HEK293T (cell line): ENCODE measurements around the gene TSHR.

Source experiments
- ARNT ChIP-seq: fragments of 450-650 bp; IDR thresholded peaks from 2 replicates; pipeline ENCODE4 v1.6.1; 2017; ENCODE audit warnings: mild to moderate bottlenecking
- BHLHE40 ChIP-seq: fragments of 450-650 bp; IDR thresholded peaks from 2 replicates; pipeline ENCODE4 v1.6.1; 2016; ENCODE audit warnings: mild to moderate bottlenecking, moderate library complexity, borderline replicate concordance
- FOXA1 ChIP-seq: fragments of 450-650 bp; IDR thresholded peaks from 2 replicates; pipeline ENCODE4 v1.6.1; 2016; ENCODE audit warnings: mild to moderate bottlenecking
- FOXK2 ChIP-seq: fragments of 450-650 bp; IDR thresholded peaks from 2 replicates; pipeline ENCODE4 v1.6.1; 2016; ENCODE audit warnings: mild to moderate bottlenecking
- FOXM1 ChIP-seq: fragments of 450-650 bp; IDR thresholded peaks from 2 replicates; pipeline ENCODE4 v1.6.1; 2017; ENCODE audit warnings: mild to moderate bottlenecking, borderline replicate concordance
- L3MBTL2 ChIP-seq: fragments of 450-650 bp; conservative IDR thresholded peaks from 2 replicates; pipeline ENCODE4 v1.6.1; 2016; ENCODE audit warnings: mild to moderate bottlenecking
- LEF1 ChIP-seq: fragments of 450-650 bp; IDR thresholded peaks from 2 replicates; pipeline ENCODE4 v1.6.1; 2017; ENCODE audit warnings: mild to moderate bottlenecking, borderline replicate concordance
- SP1 ChIP-seq: fragments of 450-650 bp; IDR thresholded peaks from 2 replicates; pipeline ENCODE4 v1.6.1; 2017
- SUZ12 ChIP-seq: fragments of 450-650 bp; IDR thresholded peaks from 2 replicates; pipeline ENCODE4 v1.6.1; 2016; ENCODE audit warnings: mild to moderate bottlenecking
- TARDBP ChIP-seq: fragments of 450-650 bp; IDR thresholded peaks from 2 replicates; pipeline ENCODE4 v1.6.1; 2016

DNA sequence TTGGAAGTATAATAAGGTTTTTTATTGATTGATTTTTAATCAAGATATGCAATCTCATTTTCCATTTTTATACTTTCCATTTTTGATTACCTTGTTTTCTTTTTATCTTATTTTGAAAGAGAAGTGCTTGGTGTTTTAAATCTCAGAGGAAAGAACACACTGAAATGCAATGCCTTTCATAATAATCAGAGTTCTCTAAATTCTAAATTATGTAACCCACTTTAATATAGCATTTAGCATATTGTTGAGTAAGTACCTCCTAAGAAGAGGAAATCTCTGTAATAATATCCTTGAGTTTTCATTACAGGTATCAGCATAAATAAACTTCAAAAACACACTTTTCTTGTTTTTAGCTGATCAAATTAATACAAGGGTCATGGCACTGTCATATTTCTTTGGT, 168.4 kb downstream of the TSHR start:
- TF ChIP-seq FOXA1 (no peak), SUZ12 (no peak), FOXK2 (no peak), L3MBTL2 (no peak), LEF1 (no peak), TARDBP (no peak), SP1 (no peak), FOXM1 (no peak), BHLHE40 (no peak), ARNT (no peak)
